Activated naive CD8-positive, alpha-beta T cell (primary cell): Measurements from ENCODE around the gene COBLL1.

Experiments
- H3K27ac Mint-ChIP-seq: one replicate; pipeline ENCODE4 v1.8.0; 2021; ENCODE audit warnings: mixed read lengths
- H3K27me3 Mint-ChIP-seq: one replicate; pipeline ENCODE4 v1.8.0; 2021; ENCODE audit warnings: mixed read lengths
- H3K36me3 Mint-ChIP-seq: one replicate; pipeline ENCODE4 v1.8.0; 2021; ENCODE audit warnings: mixed read lengths
- H3K4me1 Mint-ChIP-seq: one replicate; pipeline ENCODE4 v1.8.0; 2021; ENCODE audit warnings: low read depth, mixed read lengths
- H3K4me3 Mint-ChIP-seq: one replicate; pipeline ENCODE4 v1.8.0; 2021; ENCODE audit warnings: mild to moderate bottlenecking, mixed read lengths
- H3K9me3 Mint-ChIP-seq: one replicate; pipeline ENCODE4 v1.8.0; 2021; ENCODE audit warnings: low read depth, mixed read lengths

Gene COBLL1

GRCh38 chr2:164747783-164748433 is 93.7 kb downstream of the COBLL1 start:
- H3K4me1 Mint-ChIP-seq, result no peaks in the 10 kb centered on the region
- H3K9me3 Mint-ChIP-seq, result no peaks in the 10 kb centered on the region
- H3K4me3 Mint-ChIP-seq, result no peak overlapping the region
- no peak overlapping the region for H3K27ac Mint-ChIP-seq
- no peaks in the 10 kb centered on the region for H3K27me3 Mint-ChIP-seq
- no peaks in the 10 kb centered on the region for H3K36me3 Mint-ChIP-seq

DNA sequence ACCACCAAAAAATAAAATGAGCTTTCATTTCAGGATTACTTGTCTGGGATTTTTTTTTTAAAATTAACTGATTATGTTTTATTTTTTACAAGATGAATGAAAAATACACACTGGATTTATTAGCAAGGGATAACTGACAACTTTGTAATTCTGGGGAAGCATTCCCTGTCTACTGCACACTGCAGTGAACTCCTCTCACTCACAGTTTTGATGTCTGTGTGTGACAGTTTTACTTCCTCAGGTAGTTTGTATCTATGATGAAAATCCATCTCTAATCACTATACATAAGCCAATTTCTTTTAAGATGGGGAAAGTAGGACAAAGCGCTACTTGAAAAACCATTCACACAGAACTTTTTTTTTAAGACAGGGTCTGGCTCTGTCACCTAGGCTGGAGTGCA is 94.5 kb downstream of the COBLL1 start:
- Mint-ChIP-seq H3K27ac (no peak overlapping the region), H3K4me1 (no peaks in the 10 kb centered on the region), H3K9me3 (no peaks in the 10 kb centered on the region), H3K36me3 (no peaks in the 10 kb centered on the region), H3K27me3 (no peaks in the 10 kb centered on the region), H3K4me3 (no peak overlapping the region)

DNA sequence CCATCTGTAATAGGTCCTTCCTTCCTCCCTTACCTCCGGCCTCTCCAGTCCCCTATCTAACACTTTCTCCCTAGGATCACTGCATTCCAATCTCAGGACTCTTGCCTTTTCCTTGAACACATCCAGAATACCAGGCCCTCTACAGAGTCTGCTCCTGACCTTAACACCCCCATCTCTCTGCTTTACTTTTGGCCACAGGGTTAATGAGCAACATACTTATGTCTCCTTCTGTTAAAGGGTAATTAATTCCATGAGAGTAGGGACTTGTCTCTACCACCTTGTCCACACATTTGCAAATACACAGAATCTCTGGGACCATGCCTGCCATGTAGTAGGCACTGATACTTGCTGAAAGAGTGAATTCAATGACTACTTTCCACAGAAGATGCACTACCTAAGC is 94.9 kb downstream of the COBLL1 start:
- no peaks in the 10 kb centered on the region for H3K4me1 Mint-ChIP-seq
- H3K27ac Mint-ChIP-seq, result no peak overlapping the region

GRCh38 chr2:164745012-164745797 is 96.4 kb downstream of the COBLL1 start:
- H3K9me3 Mint-ChIP-seq, result peaks cover 4% of the 10 kb centered on the region
- H3K4me1 Mint-ChIP-seq, result no peaks in the 10 kb centered on the region
- no peak overlapping the region for H3K4me3 Mint-ChIP-seq
- no peak overlapping the region for H3K27ac Mint-ChIP-seq
- no peaks in the 10 kb centered on the region for H3K36me3 Mint-ChIP-seq
- no peaks in the 10 kb centered on the region for H3K27me3 Mint-ChIP-seq

More for the DNA sequence above, 94.9 kb downstream of the COBLL1 start:
- Mint-ChIP-seq H3K36me3 (no peaks in the 10 kb centered on the region), H3K9me3 (no peaks in the 10 kb centered on the region), H3K4me3 (no peak overlapping the region), H3K27me3 (no peaks in the 10 kb centered on the region)

GRCh38 chr2:164742738-164743317 is 98.8 kb downstream of the COBLL1 start:
- Mint-ChIP-seq H3K4me3 (no peak overlapping the region), H3K27me3 (no peaks in the 10 kb centered on the region), H3K27ac (no peak overlapping the region), H3K9me3 (peaks cover 4% of the 10 kb centered on the region), H3K4me1 (no peaks in the 10 kb centered on the region), H3K36me3 (no peaks in the 10 kb centered on the region)

DNA sequence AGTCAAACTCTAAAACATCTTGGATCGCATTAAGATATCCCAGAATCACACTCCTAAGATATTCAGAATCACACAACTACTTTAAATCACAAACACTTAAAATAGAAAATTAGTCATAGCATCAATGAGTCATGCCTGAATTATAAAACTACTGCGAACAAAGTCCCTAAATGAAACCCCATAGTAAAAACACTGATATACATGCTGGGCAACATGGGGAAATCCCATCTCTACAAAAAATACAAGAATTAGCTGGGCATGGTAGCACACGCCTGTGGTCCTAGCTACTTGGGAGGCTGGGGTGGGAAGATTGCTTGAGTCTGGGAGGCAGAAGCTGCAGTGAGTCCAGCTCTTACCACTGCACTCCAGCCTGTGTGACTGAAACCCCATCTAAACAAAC is 101.7 kb downstream of the COBLL1 start:
- H3K4me1 Mint-ChIP-seq, result no peaks in the 10 kb centered on the region
- peaks cover 4% of the 10 kb centered on the region for H3K9me3 Mint-ChIP-seq
- H3K4me3 Mint-ChIP-seq, result no peak overlapping the region
- H3K36me3 Mint-ChIP-seq, result no peaks in the 10 kb centered on the region
- no peak overlapping the region for H3K27ac Mint-ChIP-seq
- H3K27me3 Mint-ChIP-seq, result peaks cover 1% of the 10 kb centered on the region

DNA sequence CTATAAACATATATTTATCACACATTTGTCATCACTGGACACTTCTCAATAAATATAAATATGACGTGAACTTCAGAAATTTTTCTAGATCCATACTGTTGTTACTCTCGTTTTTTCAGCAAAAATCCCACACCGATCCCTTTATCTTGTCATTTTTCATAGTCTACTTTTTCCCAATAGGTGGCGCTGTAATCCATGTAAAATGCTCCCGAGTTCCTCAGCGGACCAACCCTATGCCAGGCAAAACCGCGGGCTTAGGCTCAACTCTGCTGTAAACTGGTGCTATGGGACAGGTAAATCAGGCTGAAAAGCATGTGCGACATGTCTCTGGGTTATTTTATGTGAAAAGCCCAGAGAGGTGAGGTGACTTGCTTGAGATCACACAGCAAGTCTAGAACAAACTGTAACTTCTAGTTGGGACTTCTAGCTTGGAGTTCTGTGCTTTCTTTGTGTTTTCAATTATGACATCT is 104.0 kb downstream of the COBLL1 start:
- no peaks in the 10 kb centered on the region for H3K4me1 Mint-ChIP-seq
- peaks cover 4% of the 10 kb centered on the region for H3K9me3 Mint-ChIP-seq
- H3K4me3 Mint-ChIP-seq, result no peak overlapping the region
- no peaks in the 10 kb centered on the region for H3K36me3 Mint-ChIP-seq
- H3K27ac Mint-ChIP-seq, result no peak overlapping the region
- H3K27me3 Mint-ChIP-seq, result peaks cover 3% of the 10 kb centered on the region

- Mint-ChIP-seq H3K27ac (no peak overlapping the region), H3K27me3 (peaks cover 3% of the 10 kb centered on the region), H3K9me3 (peaks cover 1% of the 10 kb centered on the region), H3K36me3 (no peaks in the 10 kb centered on the region), H3K4me3 (no peak overlapping the region), H3K4me1 (no peaks in the 10 kb centered on the region)
Measured at GRCh38 chr2:164735309-164735919, 106.2 kb downstream of the COBLL1 start.

DNA sequence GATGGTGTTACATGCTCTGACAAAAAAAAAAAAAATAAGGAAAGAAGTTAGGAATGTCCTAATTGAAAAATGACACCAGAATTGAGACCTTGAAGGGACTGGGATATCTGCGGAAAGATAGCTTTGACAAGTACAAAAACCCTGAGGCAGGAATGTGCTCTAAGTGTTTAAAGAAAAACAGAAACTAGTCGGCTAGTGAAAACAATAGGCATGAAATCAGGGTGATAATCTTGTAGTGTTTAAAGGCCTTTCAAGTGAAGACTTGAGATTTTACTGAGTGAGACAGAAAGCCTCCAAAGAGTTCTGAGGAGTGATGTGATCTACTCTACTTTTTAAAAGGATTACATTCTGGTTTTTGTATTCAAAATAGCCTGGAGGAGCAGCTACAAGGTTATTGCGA is 107.4 kb downstream of the COBLL1 start:
- no peaks in the 10 kb centered on the region for H3K4me1 Mint-ChIP-seq
- H3K9me3 Mint-ChIP-seq, result no peaks in the 10 kb centered on the region
- H3K27me3 Mint-ChIP-seq, result peaks cover 3% of the 10 kb centered on the region
- no peaks in the 10 kb centered on the region for H3K36me3 Mint-ChIP-seq
- H3K27ac Mint-ChIP-seq, result no peak overlapping the region
- no peak overlapping the region for H3K4me3 Mint-ChIP-seq

DNA sequence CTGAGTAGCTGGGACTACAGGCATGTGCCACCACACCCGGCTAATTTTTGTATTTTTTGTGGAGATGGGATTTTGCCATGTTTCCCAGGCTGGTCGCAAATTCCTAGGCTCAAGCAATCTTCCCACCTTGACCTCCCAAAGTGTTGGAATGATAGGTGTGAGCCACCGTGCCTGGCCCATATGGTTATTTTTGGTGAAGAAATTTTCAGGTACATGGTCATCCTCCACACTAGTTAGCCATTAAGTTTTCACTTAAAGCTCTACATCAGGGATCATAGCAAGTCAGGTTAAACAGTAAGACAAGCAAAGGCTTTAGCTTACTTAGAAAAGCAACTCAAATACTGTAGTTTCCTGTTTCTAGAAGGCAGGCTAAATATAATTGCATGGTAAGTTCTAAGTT is 116.1 kb downstream of the COBLL1 start:
- Mint-ChIP-seq H3K27ac (no peak overlapping the region), H3K36me3 (no peaks in the 10 kb centered on the region), H3K9me3 (no peaks in the 10 kb centered on the region), H3K4me1 (no peaks in the 10 kb centered on the region), H3K4me3 (no peak overlapping the region), H3K27me3 (no peaks in the 10 kb centered on the region)

DNA sequence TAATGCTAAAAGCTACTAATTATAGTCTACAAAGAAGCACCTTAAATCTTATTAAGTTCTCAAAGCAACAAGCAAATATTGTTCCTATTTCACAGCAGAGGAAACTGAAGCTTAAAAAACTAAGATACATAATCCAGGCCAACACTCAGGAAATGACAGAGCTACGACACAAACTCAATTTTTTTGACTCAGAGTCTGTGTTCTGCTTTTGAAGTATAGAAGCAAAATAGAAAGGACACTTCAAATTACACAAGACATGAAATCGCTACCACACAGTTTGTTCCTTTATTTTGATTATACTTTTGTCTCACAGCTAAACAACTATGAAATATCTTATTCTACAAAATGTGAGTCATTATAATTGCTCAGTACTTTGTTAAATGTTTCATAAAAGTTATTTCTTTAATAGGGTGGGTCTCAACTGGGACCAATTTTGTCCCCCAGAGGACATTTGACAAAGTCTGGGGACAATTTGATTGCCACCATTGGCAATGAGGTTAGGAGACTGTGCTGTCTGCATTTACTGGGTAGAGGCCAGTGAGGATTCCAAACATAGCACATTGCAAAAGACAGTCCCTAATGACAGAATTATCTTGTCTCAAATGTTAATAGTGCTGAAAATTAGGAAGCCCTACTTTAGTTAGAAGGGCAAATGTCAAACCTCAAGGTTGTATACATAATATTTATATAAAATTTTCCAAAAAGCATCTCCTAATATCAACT is 118.8 kb downstream of the COBLL1 start:
- H3K9me3 Mint-ChIP-seq, result no peaks in the 10 kb centered on the region

DNA sequence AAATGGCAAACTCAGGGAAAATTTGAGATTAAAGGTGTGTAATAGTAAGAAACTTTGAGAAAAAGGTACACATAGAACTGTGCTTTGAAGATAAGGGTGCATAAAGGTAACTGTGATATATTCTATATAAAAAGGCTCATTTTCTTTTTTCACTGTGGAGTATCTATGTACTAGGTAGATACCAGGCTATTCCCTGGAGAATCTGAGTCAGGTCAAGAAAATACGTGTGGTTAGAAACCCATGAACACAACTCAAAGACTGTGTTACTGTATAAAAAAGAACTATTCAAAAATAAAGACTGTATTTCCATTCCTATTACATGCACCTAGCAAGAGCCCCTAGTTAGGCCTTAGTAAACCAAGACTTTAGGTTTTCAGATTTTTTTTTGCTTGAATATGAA is 120.2 kb downstream of the COBLL1 start:
- Mint-ChIP-seq H3K36me3 (no peaks in the 10 kb centered on the region), H3K4me1 (no peaks in the 10 kb centered on the region), H3K27me3 (no peaks in the 10 kb centered on the region), H3K27ac (no peak overlapping the region), H3K4me3 (no peak overlapping the region), H3K9me3 (no peaks in the 10 kb centered on the region)

More for the DNA sequence above, 118.8 kb downstream of the COBLL1 start:
- H3K27me3 Mint-ChIP-seq, result no peaks in the 10 kb centered on the region
- H3K4me1 Mint-ChIP-seq, result no peaks in the 10 kb centered on the region
- no peaks in the 10 kb centered on the region for H3K36me3 Mint-ChIP-seq
- no peak overlapping the region for H3K4me3 Mint-ChIP-seq
- no peak overlapping the region for H3K27ac Mint-ChIP-seq

DNA sequence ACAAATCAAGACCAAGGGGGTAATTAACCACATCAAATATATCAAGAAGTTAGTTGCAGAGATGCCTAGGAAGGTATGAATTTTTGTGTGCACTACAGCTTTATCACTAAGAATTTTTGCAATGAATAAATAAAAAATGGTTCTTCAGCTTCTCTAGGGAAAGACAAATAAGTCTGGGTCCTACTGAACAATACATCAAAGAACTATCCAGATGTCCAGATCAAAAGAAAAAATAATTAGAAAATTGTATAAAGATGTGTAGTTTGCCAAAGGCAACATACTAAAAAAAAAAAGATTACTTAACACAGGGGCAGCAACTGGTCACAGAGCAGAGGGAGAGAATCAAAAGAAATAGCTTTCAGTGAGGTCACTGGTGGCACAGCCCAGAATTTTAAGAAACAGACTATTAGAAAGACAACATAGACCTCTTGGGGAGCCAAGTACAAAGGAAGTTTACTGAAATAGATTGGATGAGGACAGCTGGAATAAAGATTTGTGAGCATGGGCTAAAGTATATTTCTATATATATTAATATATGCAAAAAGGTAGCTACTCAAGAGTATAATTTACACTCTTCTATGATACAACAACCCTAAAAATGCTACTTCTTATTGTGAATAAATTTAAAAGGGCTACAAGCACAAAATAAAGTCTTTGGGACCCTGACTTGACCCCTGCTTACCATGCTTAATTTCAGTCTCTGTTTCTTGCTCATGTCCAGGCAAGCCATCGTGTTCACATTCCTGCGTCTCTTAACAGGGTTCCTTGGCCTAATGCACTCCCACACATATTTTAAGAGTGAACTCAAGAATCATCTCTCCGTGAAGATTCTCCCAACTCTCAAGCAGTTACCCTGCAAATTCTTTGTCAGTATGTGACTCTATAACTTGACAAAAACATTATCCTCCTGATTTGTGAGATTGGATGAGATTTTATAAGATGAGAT is 121.4 kb downstream of the COBLL1 start:
- H3K4me3 Mint-ChIP-seq, result no peak overlapping the region
- H3K4me1 Mint-ChIP-seq, result no peaks in the 10 kb centered on the region
- no peak overlapping the region for H3K27ac Mint-ChIP-seq
- no peaks in the 10 kb centered on the region for H3K27me3 Mint-ChIP-seq
- no peaks in the 10 kb centered on the region for H3K9me3 Mint-ChIP-seq
- H3K36me3 Mint-ChIP-seq, result no peaks in the 10 kb centered on the region
